ENCODE results near the gene RGS1.

DNA sequence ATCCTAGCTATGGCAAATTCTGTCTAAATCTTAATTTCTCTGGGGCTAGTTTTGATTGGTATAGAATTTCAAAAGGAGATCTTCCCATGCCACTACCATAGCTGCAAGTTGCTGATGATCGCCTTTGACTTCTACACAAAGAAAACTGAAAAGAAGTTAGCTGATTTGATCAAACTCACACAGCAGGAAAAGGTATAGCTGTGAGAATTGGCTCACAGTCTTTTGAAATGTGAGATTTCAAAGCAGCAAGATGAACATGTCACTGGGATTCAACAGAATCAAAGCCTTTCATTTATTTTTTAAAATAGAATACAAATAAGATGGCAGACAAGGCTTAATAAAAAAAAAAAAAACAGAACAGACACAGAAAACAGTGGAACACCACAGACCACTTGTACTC, 7.5 kb upstream of the RGS1 start:
- TF ChIP-seq, protein P1, sequence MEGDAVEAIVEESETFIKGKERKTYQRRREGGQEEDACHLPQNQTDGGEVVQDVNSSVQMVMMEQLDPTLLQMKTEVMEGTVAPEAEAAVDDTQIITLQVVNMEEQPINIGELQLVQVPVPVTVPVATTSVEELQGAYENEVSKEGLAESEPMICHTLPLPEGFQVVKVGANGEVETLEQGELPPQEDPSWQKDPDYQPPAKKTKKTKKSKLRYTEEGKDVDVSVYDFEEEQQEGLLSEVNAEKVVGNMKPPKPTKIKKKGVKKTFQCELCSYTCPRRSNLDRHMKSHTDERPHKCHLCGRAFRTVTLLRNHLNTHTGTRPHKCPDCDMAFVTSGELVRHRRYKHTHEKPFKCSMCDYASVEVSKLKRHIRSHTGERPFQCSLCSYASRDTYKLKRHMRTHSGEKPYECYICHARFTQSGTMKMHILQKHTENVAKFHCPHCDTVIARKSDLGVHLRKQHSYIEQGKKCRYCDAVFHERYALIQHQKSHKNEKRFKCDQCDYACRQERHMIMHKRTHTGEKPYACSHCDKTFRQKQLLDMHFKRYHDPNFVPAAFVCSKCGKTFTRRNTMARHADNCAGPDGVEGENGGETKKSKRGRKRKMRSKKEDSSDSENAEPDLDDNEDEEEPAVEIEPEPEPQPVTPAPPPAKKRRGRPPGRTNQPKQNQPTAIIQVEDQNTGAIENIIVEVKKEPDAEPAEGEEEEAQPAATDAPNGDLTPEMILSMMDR (conservative IDR thresholded peaks at IDR 0.05; ENCODE audit: low read length), result no peak
- TF ChIP-seq EZH2phosphoT487 (IDR thresholded peaks at IDR 0.05; ENCODE audit: borderline replicate concordance, low read depth, low read length), result no peak

Measured in OCI-LY7 (cell line).